HEK293 (cell line): Measurements from ENCODE around the gene EFHC1.
A peak's percentile ranks its signal among the peaks of the same experiment; 100 is the strongest.

ENCODE experiments used
- CTCF ChIA-PET: fragments of 350-600 bp; formaldehyde crosslinking; extraction: SDS; loops from one replicate; lab custom pipeline; 2021; ENCODE audit warnings: antibody characterized with exemption; lab: Yijun Ruan, JAX
- POLR2A ChIA-PET: fragments of 300-600 bp; formaldehyde crosslinking; extraction: SDS; loops from one replicate; lab custom pipeline; 2020; ENCODE audit warnings: antibody characterized with exemption, inconsistent platforms; lab: Yijun Ruan, JAX
- H3K27ac ChIP-seq: fragments of 200-500 bp; sonication (Bioruptor generic); 2 replicates; pipeline ENCODE4 v1.5.1; 2014; ENCODE audit warnings: low read depth, low read length, control low read depth, inconsistent platforms; ENCODE audit errors: extremely low read depth
- H3K36me3 ChIP-seq, 2 experiments: fragments of 200-500 bp in 1 of 2; sonication (Bioruptor generic) in 1 of 2; 1 replicate in 1 of 2; 2 replicates in 1 of 2; pipeline ENCODE4 v1.5.1; 2014 to 2017; ENCODE audit warnings: inconsistent platforms in 2 of 2, low read length in 2 of 2; ENCODE audit not compliant: control insufficient read depth in 2 of 2, insufficient read depth in 1 of 2
- H3K4me1 ChIP-seq: fragments of 200-500 bp; sonication (Bioruptor generic); 2 replicates; pipeline ENCODE4 v1.5.1; 2014; ENCODE audit warnings: mild to moderate bottlenecking, low read length, inconsistent platforms; ENCODE audit not compliant: control insufficient read depth, insufficient read depth
- H3K4me3 ChIP-seq: 2 replicates; pipeline ENCODE4 v1.5.1; 2011; ENCODE audit warnings: low read depth, mild to moderate bottlenecking, control low read depth, low read length, moderate library complexity
- H3K9me3 ChIP-seq: fragments of 200-500 bp; sonication (Bioruptor generic); 2 replicates; pipeline ENCODE4 v1.5.1; 2014; ENCODE audit warnings: low read depth, low read length, inconsistent platforms; ENCODE audit not compliant: control insufficient read depth, insufficient read depth
- IKZF3 ChIP-seq: fragments of 450-650 bp; IDR thresholded peaks from 2 replicates; pipeline ENCODE4 v1.5.0; 2018; ENCODE audit warnings: missing biosample characterization, mild to moderate bottlenecking, missing genetic modification characterization, moderate library complexity
- KLF1 ChIP-seq: fragments of 450-650 bp; formaldehyde crosslinking; IDR thresholded peaks from 2 replicates; pipeline ENCODE4 v1.5.1; 2016; ENCODE audit warnings: missing biosample characterization, missing genetic modification characterization
- MYNN ChIP-seq: fragments of 450-650 bp; formaldehyde crosslinking; IDR thresholded peaks from 2 replicates; pipeline ENCODE4 v1.5.1; 2016; ENCODE audit warnings: missing biosample characterization, missing genetic modification characterization, borderline replicate concordance
- MZF1 ChIP-seq: fragments of 450-650 bp; formaldehyde crosslinking; IDR thresholded peaks from 2 replicates; pipeline ENCODE4 v1.5.1; 2017; ENCODE audit warnings: missing biosample characterization, missing genetic modification characterization, borderline replicate concordance
- PRDM1 ChIP-seq: fragments of 450-650 bp; formaldehyde crosslinking; IDR thresholded peaks from 2 replicates; pipeline ENCODE4; 2016; ENCODE audit warnings: missing biosample characterization, missing genetic modification characterization
- SCRT2 ChIP-seq: fragments of 450-650 bp; formaldehyde crosslinking; IDR thresholded peaks from 2 replicates; pipeline ENCODE4 v1.5.1; 2016; ENCODE audit warnings: missing biosample characterization, missing genetic modification characterization
- WT1 ChIP-seq: fragments of 450-650 bp; formaldehyde crosslinking; IDR thresholded peaks from 2 replicates; pipeline ENCODE4 v1.5.1; 2016; ENCODE audit warnings: missing biosample characterization, missing genetic modification characterization
- ZBTB20 ChIP-seq: fragments of 450-650 bp; formaldehyde crosslinking; IDR thresholded peaks from 2 replicates; pipeline ENCODE4 v1.5.1; 2016; ENCODE audit warnings: missing biosample characterization, missing genetic modification characterization
- ZNF2 ChIP-seq: fragments of 450-650 bp; formaldehyde crosslinking; IDR thresholded peaks from 2 replicates; pipeline ENCODE4 v1.5.1; 2016; ENCODE audit warnings: missing biosample characterization, missing genetic modification characterization
- ZNF202 ChIP-seq: fragments of 450-650 bp; formaldehyde crosslinking; IDR thresholded peaks from 2 replicates; pipeline ENCODE4 v1.5.1; 2016; ENCODE audit warnings: missing biosample characterization, missing genetic modification characterization, borderline replicate concordance
- ZNF221 ChIP-seq: fragments of 450-650 bp; formaldehyde crosslinking; IDR thresholded peaks from 2 replicates; pipeline ENCODE4 v1.5.1; 2017; ENCODE audit warnings: missing biosample characterization, missing genetic modification characterization, borderline replicate concordance
- ZNF366 ChIP-seq: fragments of 450-650 bp; formaldehyde crosslinking; conservative IDR thresholded peaks from 2 replicates; pipeline ENCODE4 v1.5.1; 2016; ENCODE audit warnings: missing biosample characterization, missing genetic modification characterization
- ZNF37A ChIP-seq: fragments of 450-650 bp; IDR thresholded peaks from 2 replicates; pipeline ENCODE4 v1.5.1; 2018; ENCODE audit warnings: missing biosample characterization, missing genetic modification characterization
- ZNF645 ChIP-seq: fragments of 450-650 bp; formaldehyde crosslinking; IDR thresholded peaks from 2 replicates; pipeline ENCODE4; 2016; ENCODE audit warnings: missing biosample characterization, missing genetic modification characterization
- ZNF654 ChIP-seq: fragments of 450-650 bp; formaldehyde crosslinking; IDR thresholded peaks from 2 replicates; pipeline ENCODE4 v1.5.1; 2016; ENCODE audit warnings: low read depth, missing biosample characterization, missing genetic modification characterization
- TF ChIP-seq, protein P1 (sequence below): fragments of 450-650 bp; formaldehyde crosslinking; optimal IDR thresholded peaks from 2 replicates; pipeline ENCODE3; 2016; ENCODE audit warnings: missing biosample characterization, mild to moderate bottlenecking, missing genetic modification characterization
- TF ChIP-seq, protein P2 (sequence below): fragments of 450-650 bp; formaldehyde crosslinking; IDR thresholded peaks from 2 replicates; pipeline ENCODE4 v1.5.1; 2016; ENCODE audit warnings: missing biosample characterization, missing genetic modification characterization

The EFHC1 gene

GRCh38 chr6:52394251-52394666 lies 25.9 kb upstream of the EFHC1 start (continued):
- TF ChIP-seq ZBTB20 (tag by site-specific recombination): no peak
- TF ChIP-seq WT1: no peak
- no peak for TF ChIP-seq ZNF366 (tag by site-specific recombination)
- TF ChIP-seq MYNN: no peak
- TF ChIP-seq KLF1: no peak
- TF ChIP-seq ZNF645: no peak
- TF ChIP-seq ZNF202: no peak

DNA sequence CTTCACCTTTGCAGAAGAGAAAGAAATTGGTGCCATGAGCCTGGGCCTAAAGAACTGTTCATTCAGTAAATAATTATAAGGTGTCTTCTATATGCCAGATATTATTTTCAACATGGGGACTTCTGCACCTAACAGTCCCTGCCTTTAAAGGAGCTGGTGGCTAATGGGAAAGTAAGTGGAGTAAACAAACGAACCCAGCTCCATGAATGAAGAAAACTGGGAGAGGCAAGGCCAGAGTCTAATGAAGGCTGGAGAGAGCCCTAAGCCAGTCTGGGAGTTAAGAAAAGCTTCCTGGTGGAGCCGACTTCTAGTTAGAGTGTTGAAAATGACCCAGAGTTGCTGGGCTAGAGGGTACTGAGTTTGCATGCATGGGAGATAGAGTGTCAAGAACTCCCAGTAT lies 24.2 kb upstream of the EFHC1 start:
- Histone ChIP-seq H3K9me3 (no peaks in the 10 kb centered on the region), H3K4me1 (no peaks in the 10 kb centered on the region), H3K36me3 (no peaks in the 10 kb centered on the region), H3K27ac (no peak overlapping the region), H3K4me3 (no peak overlapping the region)
- CTCF ChIA-PET: interaction anchor here (9.4 kb wide), 1 partner anchor 110 kb away, joined by 202 read pairs; the partner anchor contains the start of gene MCM3
- POLR2A ChIA-PET: no interaction called here
- TF ChIP-seq, protein P1, sequence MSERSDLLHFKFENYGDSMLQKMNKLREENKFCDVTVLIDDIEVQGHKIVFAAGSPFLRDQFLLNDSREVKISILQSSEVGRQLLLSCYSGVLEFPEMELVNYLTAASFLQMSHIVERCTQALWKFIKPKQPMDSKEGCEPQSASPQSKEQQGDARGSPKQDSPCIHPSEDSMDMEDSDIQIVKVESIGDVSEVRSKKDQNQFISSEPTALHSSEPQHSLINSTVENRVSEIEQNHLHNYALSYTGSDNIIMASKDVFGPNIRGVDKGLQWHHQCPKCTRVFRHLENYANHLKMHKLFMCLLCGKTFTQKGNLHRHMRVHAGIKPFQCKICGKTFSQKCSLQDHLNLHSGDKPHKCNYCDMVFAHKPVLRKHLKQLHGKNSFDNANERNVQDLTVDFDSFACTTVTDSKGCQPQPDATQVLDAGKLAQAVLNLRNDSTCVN (tag by site-specific recombination): no peak
- no peak for TF ChIP-seq ZNF2

GRCh38 chr6:52399511-52400312 lies 20.4 kb upstream of the EFHC1 start:
- TF ChIP-seq SCRT2 (tag by site-specific recombination) (0 out of 2 replicates have a peak, but pooled peaks have one; percentile 13), ZNF221 (no peak), ZNF37A (tag by site-specific recombination) (0 out of 2 replicates have a peak, but pooled peaks have one; percentile 6), MZF1 (tag by site-specific recombination) (no peak), PRDM1 (peak; percentile 68; the same call in 1 of the 2 replicates), ZNF654 (peak; percentile 92), IKZF3 (tag by site-specific recombination) (peak; percentile 82)
- TF ChIP-seq, protein P2, sequence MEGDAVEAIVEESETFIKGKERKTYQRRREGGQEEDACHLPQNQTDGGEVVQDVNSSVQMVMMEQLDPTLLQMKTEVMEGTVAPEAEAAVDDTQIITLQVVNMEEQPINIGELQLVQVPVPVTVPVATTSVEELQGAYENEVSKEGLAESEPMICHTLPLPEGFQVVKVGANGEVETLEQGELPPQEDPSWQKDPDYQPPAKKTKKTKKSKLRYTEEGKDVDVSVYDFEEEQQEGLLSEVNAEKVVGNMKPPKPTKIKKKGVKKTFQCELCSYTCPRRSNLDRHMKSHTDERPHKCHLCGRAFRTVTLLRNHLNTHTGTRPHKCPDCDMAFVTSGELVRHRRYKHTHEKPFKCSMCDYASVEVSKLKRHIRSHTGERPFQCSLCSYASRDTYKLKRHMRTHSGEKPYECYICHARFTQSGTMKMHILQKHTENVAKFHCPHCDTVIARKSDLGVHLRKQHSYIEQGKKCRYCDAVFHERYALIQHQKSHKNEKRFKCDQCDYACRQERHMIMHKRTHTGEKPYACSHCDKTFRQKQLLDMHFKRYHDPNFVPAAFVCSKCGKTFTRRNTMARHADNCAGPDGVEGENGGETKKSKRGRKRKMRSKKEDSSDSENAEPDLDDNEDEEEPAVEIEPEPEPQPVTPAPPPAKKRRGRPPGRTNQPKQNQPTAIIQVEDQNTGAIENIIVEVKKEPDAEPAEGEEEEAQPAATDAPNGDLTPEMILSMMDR (tag by site-specific recombination): peak; percentile 68
- H3K36me3 ChIP-seq: peaks cover 0 to 12% of the 10 kb centered on the region in 2 experiments; a peak in 1 of 3 replicates
- H3K4me3 ChIP-seq: no peak overlapping the region
- CTCF ChIA-PET: interaction anchor here (0.6 to 9.4 kb wide), 35 partner anchors 9 to 1028 kb away, joined by 3 to 202 read pairs (median 4); partner anchors contain the start of genes IL17F, MCM3 and PAQR8
- POLR2A ChIA-PET: interaction anchor here (1.0 to 3.0 kb wide), 2 partner anchors 9 to 114 kb away, joined by 4 to 13 read pairs; partner anchors contain the start of gene MCM3
- H3K9me3 ChIP-seq: no peaks in the 10 kb centered on the region
- no peaks in the 10 kb centered on the region for H3K4me1 ChIP-seq
- H3K27ac ChIP-seq: no peak overlapping the region
